Adrenal gland (tissue), 5 donors: Measurements from ENCODE around the gene DNAH8.

Experiments
- POLR2A ChIP-seq, 2 donors: fragments of 450-650 bp; IDR thresholded peaks; one replicate each; pipeline ENCODE4 v1.6.1; 2017; ENCODE audit warnings: antibody characterized with exemption in 2 of 2, mild to moderate bottlenecking in 2 of 2, moderate library complexity in 1 of 2
- TF ChIP-seq, protein P1 (sequence below), 6 experiments: fragments of 450-650 bp in 4 of 6; fragments of 200-600 bp in 2 of 6; sonication (generic) in 1 of 6; IDR thresholded peaks; 1 replicate in 5 of 6; 2 replicates in 1 of 6; pipeline versions ENCODE4 v1.5.1 to v1.8.0; 2016 to 2021; ENCODE audit warnings: antibody characterized with exemption in 6 of 6, mild to moderate bottlenecking in 2 of 6, moderate library complexity in 1 of 6
- donor health status: DM: no; HTN: no; CAD: no.

DNA sequence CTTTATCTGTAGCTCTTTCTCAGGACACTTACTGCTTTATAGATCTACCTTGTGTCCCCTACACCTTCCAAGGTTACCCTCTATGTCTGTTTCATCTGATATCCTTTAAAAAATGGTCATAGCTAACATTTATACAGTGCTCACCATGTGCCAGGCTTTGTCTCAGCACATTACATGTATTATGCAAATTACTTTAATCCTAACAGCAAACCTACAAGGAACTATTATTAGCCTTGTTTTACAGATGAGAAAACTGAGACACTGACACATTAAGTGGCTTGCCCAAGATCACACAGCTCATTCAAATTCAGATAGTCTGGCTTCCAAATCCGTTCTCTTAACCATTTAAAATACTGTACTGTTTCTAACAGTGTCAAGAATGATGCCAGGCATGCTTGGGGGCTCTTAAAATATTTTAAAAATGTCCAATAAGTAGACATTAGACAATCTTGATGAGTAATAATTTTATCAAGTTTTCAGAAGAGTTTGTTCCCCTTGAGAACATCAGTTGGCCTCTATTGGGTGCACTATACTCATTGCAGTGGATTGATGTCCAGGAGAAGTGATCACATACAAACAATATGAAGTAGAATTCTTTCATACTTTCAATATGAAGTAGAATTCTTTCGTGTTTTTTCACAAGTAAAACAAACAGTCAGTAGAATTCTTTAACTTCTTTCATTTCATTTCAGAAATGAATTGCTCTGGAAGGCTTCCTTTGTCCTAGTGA lies 69.6 kb downstream of the DNAH8 start:
- TF ChIP-seq, protein P1, sequence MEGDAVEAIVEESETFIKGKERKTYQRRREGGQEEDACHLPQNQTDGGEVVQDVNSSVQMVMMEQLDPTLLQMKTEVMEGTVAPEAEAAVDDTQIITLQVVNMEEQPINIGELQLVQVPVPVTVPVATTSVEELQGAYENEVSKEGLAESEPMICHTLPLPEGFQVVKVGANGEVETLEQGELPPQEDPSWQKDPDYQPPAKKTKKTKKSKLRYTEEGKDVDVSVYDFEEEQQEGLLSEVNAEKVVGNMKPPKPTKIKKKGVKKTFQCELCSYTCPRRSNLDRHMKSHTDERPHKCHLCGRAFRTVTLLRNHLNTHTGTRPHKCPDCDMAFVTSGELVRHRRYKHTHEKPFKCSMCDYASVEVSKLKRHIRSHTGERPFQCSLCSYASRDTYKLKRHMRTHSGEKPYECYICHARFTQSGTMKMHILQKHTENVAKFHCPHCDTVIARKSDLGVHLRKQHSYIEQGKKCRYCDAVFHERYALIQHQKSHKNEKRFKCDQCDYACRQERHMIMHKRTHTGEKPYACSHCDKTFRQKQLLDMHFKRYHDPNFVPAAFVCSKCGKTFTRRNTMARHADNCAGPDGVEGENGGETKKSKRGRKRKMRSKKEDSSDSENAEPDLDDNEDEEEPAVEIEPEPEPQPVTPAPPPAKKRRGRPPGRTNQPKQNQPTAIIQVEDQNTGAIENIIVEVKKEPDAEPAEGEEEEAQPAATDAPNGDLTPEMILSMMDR (IDR thresholded peaks at IDR 0.05), result no peak
- no peak for TF ChIP-seq POLR2A (IDR thresholded peaks at IDR 0.05)
